GM21381 (cell line): ENCODE results near the gene WHAMM.

Source experiments
- ATAC-seq: cut with Tn5 transposase; IDR thresholded peaks from one replicate; pipeline ENCODE4 v1.9.1; 2021; ENCODE audit warnings: mild to moderate bottlenecking, moderate library complexity; ENCODE audit not compliant: unreplicated experiment

Gene WHAMM

GRCh38 chr15:82835391-82835917, 26.0 kb downstream of the WHAMM start:
- ATAC-seq, result no peak

- ATAC-seq, result no peak
Observed at GRCh38 chr15:82838096-82838735, 28.8 kb downstream of the WHAMM start.

GRCh38 chr15:82839136-82839535, 29.7 kb downstream of the WHAMM start:
- ATAC-seq, result no peak

- no peak for ATAC-seq
Observed at GRCh38 chr15:82840166-82840565, 30.7 kb downstream of the WHAMM start.

GRCh38 chr15:82843566-82843965, 34.1 kb downstream of the WHAMM start:
- ATAC-seq, result no peak

GRCh38 chr15:82845686-82846085, 36.3 kb downstream of the WHAMM start:
- no peak for ATAC-seq

GRCh38 chr15:82846621-82847020, 37.2 kb downstream of the WHAMM start:
- no peak for ATAC-seq

GRCh38 chr15:82847703-82848102, 38.3 kb downstream of the WHAMM start:
- no peak for ATAC-seq

DNA sequence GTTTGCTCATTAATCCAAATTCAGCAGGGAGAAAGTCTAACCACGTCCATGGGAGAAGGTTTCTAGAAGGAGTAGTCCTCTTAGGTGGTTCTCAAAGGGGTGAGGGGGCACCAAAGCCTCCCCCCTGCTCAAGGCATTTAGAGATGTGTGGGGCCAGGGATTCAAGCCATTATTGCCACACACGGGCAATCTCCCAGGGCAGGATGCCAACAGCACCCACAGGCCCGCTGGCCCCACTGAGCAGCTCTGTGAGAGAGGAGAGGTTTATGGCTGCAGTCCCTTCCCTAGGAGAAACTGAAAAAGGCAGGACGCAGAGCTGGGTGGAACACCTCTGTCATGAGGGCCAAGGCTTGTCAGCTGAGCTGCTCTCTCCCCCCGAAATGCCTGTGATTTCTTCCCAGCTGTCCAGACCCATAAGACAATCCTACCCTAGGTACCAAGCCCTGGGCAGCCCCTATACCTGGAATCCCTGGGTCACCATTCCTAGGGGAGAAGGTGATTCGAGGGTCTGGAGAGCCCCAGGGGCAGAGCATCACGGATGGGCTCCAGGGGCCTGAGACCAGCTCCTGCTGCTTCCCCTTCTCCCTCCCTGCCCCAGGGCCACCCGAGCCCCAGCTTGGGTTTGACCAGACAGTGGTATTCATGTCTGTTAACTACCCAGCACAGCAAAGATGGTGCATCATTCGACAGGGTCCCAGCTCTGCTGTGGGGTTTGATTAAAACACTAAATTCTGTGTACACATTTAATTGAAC, 39.0 kb downstream of the WHAMM start:
- ATAC-seq, result no peak

- ATAC-seq, result no peak
Observed at GRCh38 chr15:82849556-82850512, 40.4 kb downstream of the WHAMM start.

DNA sequence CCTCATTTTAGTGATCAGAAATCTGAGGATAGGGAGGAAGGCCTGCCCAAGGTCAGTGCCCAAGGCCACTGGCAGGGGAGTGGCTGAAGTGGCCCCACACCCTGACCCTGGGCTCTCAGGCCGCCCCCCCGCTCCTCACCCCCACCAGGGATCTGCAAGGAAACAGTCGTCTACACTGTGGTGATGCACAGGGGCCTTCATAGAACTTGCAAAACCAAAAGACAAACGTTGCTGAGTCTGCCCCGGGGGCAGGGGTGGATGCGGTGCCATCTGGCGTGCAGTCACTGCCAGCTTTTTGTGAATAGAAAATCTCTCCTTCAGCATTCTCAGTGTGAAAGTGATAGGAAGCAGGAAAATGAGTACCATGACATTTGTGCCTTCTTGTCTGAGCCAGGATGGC, 41.3 kb downstream of the WHAMM start:
- ATAC-seq, result no peak

DNA sequence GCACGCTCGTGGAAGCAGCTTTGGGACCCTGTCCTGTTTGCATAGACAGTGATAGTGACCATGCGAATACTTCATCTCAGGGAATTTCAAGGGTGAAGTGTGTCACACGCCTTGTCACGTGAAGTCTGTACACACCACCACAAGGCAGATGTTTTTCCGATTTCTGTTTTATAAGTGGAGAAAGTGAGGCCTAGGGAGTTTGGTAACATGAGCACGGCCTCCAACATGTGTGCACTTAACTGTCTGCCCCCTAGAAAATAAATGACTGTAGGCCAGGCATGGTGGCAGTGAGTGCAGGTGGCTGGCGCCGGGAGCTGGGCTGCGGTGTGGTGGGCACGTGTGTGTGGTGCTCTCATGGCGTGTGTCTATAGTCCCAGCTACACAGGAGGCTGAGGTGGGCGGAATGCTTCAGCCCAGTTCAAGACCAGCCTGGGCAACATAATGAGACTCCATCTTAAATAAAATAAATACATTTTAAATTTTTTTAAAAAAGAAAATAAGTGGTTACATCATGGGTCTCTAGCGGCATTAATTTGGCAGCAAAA, 42.0 kb downstream of the WHAMM start:
- ATAC-seq, result no peak

GRCh38 chr15:82851981-82852511, 42.6 kb downstream of the WHAMM start:
- no peak for ATAC-seq

DNA sequence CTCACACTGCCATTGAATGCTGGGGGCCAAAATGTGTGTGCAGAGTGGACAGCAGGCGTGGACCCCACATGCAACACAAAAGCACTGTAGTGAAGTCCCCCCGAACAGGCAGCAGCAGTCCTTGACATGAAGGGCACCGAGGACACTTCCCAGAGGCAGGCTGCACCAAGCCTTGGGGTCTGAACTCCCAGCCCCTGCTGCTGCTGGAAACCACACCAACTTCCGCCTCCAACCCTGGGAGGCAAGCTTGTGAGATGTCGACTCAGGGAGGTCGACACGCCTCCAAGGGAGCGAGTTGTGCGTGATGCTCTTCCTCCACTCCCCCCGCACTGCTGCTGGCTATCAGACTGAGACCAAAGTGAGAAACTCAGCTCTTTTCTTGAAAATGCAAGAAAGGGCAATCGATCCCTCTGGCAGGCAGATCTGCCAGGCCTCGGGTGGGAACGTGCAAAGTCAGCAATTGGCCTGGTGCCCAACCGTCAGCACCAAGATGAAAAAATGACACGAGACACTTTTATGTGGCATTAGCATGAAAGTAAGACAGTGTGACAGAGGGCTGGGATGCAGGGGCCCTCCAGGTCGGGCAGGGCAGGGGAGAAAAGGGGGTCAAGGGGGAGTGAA, 43.6 kb downstream of the WHAMM start:
- ATAC-seq, result no peak

DNA sequence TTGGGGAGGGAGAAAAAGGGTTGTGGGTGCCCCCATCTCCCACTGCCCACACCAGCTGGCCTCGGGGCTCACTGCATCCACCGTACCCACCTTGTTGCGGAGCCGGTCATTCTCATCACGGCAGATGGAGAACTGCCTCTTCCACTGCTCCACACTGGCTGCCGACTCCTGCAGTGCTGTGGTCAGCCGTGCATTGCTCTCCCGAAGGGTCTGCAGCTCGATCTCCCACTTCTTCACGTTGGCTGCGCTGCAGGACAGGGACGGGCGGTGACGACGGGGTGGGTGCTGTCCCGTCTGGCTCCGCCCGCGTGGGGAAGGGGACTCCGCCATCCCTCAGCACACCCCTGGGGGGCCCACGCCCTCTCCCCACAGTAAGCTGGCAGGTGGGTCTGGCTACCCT, 45.1 kb downstream of the WHAMM start:
- ATAC-seq, result no peak

- ATAC-seq, result no peak
Observed at GRCh38 chr15:82855286-82856100, 46.1 kb downstream of the WHAMM start.

DNA sequence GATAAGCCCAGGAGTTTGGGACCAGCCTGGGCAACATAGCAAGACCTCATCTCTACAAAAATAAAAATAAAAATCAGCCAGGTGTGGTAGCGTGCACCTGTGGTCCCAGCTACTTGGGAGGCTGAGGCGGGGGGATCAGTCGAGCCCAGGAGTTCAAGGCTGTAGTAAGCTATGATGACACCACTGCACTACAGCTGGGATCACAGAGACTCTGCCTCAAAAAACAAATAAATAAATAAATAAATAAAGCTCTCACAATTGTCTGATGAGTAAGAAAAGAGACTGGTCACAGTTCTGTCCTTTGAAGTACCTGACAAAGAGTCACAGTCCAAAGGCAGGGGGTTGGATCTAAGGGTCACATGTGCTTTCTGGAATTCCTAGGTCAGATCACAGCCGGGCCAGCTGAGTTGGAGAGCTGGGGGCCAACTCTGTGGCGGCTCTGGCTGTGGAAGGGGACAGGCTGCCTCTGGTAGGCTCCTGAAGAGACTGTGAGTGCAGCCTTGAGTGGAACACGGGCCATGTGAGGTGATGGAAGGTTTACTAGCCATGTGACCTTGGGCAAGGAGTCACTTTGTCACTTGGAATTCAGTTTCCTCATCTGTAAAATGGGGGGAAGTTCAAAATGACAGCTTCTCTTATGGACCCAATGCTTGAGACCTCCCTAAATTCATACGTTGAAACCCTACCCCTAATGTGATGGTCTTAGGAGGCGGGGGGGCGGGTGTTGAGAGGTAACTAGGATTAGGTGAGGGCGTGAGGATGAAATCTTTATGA, 47.2 kb downstream of the WHAMM start:
- no peak for ATAC-seq

DNA sequence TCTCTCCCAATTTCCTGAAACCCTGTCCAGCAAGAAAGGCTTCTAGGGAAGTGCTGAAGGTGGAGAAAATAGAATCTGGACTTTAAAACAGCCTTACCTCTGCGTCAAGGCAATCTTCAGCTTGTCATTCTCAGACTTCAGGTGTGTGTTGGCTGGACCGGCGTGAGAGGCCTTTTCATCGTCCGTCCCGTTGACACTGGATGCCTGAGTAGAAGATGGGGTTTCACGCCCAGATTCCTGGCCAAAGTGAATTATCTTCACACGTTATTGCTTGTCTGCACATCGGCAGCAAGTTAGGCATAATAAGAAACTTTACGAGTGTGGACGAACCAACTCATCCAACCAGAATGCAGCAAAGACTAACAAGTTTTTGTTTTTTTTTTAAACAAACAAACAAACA, 49.5 kb downstream of the WHAMM start:
- ATAC-seq, result no peak

DNA sequence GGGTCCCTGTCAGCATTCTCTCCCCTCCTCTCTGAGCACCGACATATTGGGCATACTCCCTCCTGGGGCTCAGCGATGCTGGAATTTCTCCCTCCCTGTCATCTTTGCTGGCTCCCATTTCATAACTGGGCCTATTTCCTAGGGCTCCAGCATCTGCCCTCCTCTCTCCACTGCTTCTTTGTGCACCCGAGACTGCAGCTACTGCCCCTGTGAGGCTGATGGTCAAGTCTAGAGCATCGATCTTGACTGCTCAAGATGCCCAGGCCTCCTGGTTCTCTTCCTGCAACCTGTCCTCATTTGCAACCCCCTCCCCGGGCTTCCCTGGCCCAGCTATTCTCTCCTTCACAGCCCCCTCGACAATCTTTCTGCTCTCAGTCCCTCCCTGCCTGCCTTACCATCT, 53.5 kb downstream of the WHAMM start:
- ATAC-seq, result no peak
